ENCODE data around the gene TSPAN11. TPM values are rescaled to one million over a fixed set of nuclear protein-coding genes. Genes with fewer than 3 reads are reported as not detected.

TSPAN11 gene
- total and polyA plus RNA-seq, 2 of the 4 experiments (the other 2 are of a cell fraction) = 0.18 to 0.26 TPM

DNA sequence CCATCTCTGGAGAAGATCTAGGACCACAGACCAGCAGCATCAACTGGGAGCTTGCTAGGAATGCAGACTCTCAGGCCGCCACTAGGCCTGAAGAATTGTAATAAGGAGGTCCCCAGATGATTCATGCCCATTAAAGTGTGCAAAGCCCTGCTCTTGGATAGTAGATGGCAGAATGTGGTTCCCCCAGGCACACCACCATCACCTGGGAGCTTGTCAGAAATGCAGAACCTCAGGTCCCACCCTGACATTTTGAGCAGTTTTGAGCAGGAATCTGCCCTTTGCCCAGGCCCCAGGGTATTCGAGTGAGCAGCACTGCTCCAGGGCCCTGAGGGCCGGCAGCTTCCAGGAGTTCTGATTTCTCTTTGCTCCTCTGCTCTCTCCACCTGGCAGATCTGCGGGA is 64.9 kb downstream of the TSPAN11 start:
- H3K4me1 ChIP-seq (ENCODE audit: control insufficient read depth, insufficient read depth, low read length) = peaks cover 5% of the 10 kb centered on the region
- intact Hi-C loops (cut with micrococcal nuclease) = no loop called here
- dilution Hi-C loops (cut with HindIII; ENCODE audit: low sequenced_read_pairs, unreplicated experiment) = no loop called here
- ChIA-PET POLR2A (ENCODE audit: unreplicated experiment) (no interaction called here), CTCF (no interaction called here)
- no peak overlapping the region for H2BK20ac ChIP-seq (ENCODE audit: low read depth, low read length)
- H3K4me3 ChIP-seq (ENCODE audit: insufficient read depth, low read depth, low read length) = no peak overlapping the region
- no peak overlapping the region for H3K4ac ChIP-seq (ENCODE audit: low read depth, low read length)
- ATAC-seq (ENCODE audit: low read depth) (no peak), DNase-seq (no peak)
- no peak overlapping the region for H2AK5ac ChIP-seq (ENCODE audit: low read depth, low read length)
- H3K23ac ChIP-seq (ENCODE audit: low read depth, low read length) = no peak overlapping the region
- no peak overlapping the region for H2BK5ac ChIP-seq (ENCODE audit: low read depth, low read length, poor library complexity, severe bottlenecking)
- TF ChIP-seq FOS (IDR thresholded peaks at IDR 0.05; ENCODE audit: low read depth, low read length) = no peak
- TF ChIP-seq, protein P1, sequence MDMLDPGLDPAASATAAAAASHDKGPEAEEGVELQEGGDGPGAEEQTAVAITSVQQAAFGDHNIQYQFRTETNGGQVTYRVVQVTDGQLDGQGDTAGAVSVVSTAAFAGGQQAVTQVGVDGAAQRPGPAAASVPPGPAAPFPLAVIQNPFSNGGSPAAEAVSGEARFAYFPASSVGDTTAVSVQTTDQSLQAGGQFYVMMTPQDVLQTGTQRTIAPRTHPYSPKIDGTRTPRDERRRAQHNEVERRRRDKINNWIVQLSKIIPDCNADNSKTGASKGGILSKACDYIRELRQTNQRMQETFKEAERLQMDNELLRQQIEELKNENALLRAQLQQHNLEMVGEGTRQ (IDR thresholded peaks at IDR 0.05; ENCODE audit: low read depth, low read length) = no peak
- no peak for TF ChIP-seq NFE2L2 (IDR thresholded peaks at IDR 0.05; ENCODE audit: low read depth, low read length)
- TF ChIP-seq, protein P2, sequence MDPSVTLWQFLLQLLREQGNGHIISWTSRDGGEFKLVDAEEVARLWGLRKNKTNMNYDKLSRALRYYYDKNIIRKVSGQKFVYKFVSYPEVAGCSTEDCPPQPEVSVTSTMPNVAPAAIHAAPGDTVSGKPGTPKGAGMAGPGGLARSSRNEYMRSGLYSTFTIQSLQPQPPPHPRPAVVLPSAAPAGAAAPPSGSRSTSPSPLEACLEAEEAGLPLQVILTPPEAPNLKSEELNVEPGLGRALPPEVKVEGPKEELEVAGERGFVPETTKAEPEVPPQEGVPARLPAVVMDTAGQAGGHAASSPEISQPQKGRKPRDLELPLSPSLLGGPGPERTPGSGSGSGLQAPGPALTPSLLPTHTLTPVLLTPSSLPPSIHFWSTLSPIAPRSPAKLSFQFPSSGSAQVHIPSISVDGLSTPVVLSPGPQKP (IDR thresholded peaks at IDR 0.05; ENCODE audit: borderline replicate concordance, low read depth, low read length) = no peak
- no peak for TF ChIP-seq CEBPB (IDR thresholded peaks at IDR 0.05; ENCODE audit: low read depth, low read length)
- TF ChIP-seq SMC3 (IDR thresholded peaks at IDR 0.05; ENCODE audit: low read depth, low read length) = no peak
- TF ChIP-seq MAZ (IDR thresholded peaks at IDR 0.05; ENCODE audit: borderline replicate concordance, low read depth, low read length) = no peak
- no peak for TF ChIP-seq RFX5 (IDR thresholded peaks at IDR 0.05; ENCODE audit: low read depth, low read length)
- no peak for TF ChIP-seq MXI1 (IDR thresholded peaks at IDR 0.05; ENCODE audit: borderline replicate concordance, low read depth, low read length)
- no peak for TF ChIP-seq RCOR1 (IDR thresholded peaks at IDR 0.05; ENCODE audit: insufficient replicate concordance, low read length)
- no peak for TF ChIP-seq CHD1 (IDR thresholded peaks at IDR 0.05; ENCODE audit: low read depth, low read length)
- TF ChIP-seq RAD21 (IDR thresholded peaks at IDR 0.05; ENCODE audit: low read length) = no peak
- TF ChIP-seq MAFK (IDR thresholded peaks at IDR 0.05; ENCODE audit: low read depth, low read length) = no peak
- TF ChIP-seq POLR2A (IDR thresholded peaks at IDR 0.05; ENCODE audit: low read depth, low read length) = no peak
- no peak for TF ChIP-seq BHLHE40 (IDR thresholded peaks at IDR 0.05; ENCODE audit: low read depth, low read length)
- TF ChIP-seq, protein P3, sequence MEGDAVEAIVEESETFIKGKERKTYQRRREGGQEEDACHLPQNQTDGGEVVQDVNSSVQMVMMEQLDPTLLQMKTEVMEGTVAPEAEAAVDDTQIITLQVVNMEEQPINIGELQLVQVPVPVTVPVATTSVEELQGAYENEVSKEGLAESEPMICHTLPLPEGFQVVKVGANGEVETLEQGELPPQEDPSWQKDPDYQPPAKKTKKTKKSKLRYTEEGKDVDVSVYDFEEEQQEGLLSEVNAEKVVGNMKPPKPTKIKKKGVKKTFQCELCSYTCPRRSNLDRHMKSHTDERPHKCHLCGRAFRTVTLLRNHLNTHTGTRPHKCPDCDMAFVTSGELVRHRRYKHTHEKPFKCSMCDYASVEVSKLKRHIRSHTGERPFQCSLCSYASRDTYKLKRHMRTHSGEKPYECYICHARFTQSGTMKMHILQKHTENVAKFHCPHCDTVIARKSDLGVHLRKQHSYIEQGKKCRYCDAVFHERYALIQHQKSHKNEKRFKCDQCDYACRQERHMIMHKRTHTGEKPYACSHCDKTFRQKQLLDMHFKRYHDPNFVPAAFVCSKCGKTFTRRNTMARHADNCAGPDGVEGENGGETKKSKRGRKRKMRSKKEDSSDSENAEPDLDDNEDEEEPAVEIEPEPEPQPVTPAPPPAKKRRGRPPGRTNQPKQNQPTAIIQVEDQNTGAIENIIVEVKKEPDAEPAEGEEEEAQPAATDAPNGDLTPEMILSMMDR (conservative IDR thresholded peaks at IDR 0.05; ENCODE audit: low read depth, low read length) = no peak
- in situ Hi-C loops (cut with MboI; ENCODE audit: low sequenced_read_pairs) = no loop called here
- no peaks in the 10 kb centered on the region for H3K36me3 ChIP-seq (ENCODE audit: control insufficient read depth, insufficient read depth, low read length)
- no peak overlapping the region for H3K4me2 ChIP-seq (ENCODE audit: low read depth, low read length)
- H2AK9ac ChIP-seq (replicated peaks; ENCODE audit: low read depth, low read length, poor library complexity) = no peak overlapping the region
- no peak overlapping the region for H3K27ac ChIP-seq (ENCODE audit: insufficient read depth, low read length)
- WGBS, 2 experiments (ENCODE audit: extremely low coverage in 2 of 2, insufficient read length in 1 of 2) = 62% methylated on average over 3 of the region's 4 CpGs; no CpG with 5 or more reads in 1 of the 2 experiments
- no peak overlapping the region for H3K56ac ChIP-seq (ENCODE audit: extremely low read depth, insufficient read depth, low read length)
- peaks cover 5% of the 10 kb centered on the region; the same call in 1 of the 2 replicates for H3K9me1 ChIP-seq (ENCODE audit: insufficient read depth, low read length)
- no peak overlapping the region for H4K91ac ChIP-seq (ENCODE audit: insufficient read depth, low read depth, low read length)
- H4K5ac ChIP-seq (ENCODE audit: low read depth, low read length) = no peak overlapping the region
- H3K9me3 ChIP-seq (ENCODE audit: control insufficient read depth, insufficient read depth, low read length) = no peaks in the 10 kb centered on the region
- BruUV-seq (replicated peaks) = no TSS peak
- H2AFZ ChIP-seq (replicated peaks; ENCODE audit: low read length, poor library complexity) = no peak overlapping the region
- H3K9ac ChIP-seq (ENCODE audit: low read depth, low read length) = no peak overlapping the region
- peaks cover 4% of the 10 kb centered on the region; the same call in 1 of the 2 replicates for H3K27me3 ChIP-seq (ENCODE audit: control insufficient read depth, insufficient read depth, low read length)
- no peak overlapping the region for H4K8ac ChIP-seq (ENCODE audit: low read depth in 2 of 2, low read length in 2 of 2)
- no peaks in the 10 kb centered on the region for H4K20me1 ChIP-seq (ENCODE audit: insufficient read depth, low read length)
- H2BK15ac ChIP-seq (ENCODE audit: low read depth, low read length) = no peak overlapping the region
- no peak overlapping the region for H2BK120ac ChIP-seq (ENCODE audit: low read depth, low read length)
- no peaks in the 10 kb centered on the region for H3K79me1 ChIP-seq (ENCODE audit: low read depth in 1 of 2, low read length in 2 of 2)
- no peak overlapping the region for H3K14ac ChIP-seq (replicated peaks; ENCODE audit: low read depth, low read length)
- H3K18ac ChIP-seq (ENCODE audit: low read depth, low read length) = no peak overlapping the region

Data from IMR-90 (cell line).